GM19455 (cell line): ENCODE data around the gene SELENOV.

Experiments used
- ATAC-seq: cut with Tn5 transposase; IDR thresholded peaks from one replicate; pipeline ENCODE4 v1.9.1; 2021; ENCODE audit not compliant: unreplicated experiment

The SELENOV gene

DNA sequence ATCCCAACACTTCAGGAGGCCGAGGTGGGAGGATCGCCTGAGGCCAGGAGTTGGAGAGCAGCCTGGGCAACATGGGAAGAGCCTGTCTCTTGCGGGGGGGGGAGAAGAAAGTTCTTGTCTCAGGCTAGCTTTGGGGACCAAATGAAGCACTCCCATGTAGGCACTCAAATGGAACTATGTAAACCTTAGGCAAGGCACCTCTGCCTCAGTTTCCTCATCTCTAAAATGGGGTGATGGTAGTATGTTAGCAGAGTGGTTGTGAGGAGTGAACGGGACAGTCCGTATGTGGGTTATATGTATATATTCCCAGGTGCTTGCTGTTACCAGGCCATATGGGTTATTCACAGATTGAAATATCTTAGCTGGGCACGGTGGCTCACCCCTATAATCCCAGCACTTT lies 22.7 kb upstream of the SELENOV start:
- ATAC-seq, result no peak

- ATAC-seq, result no peak
Measured at GRCh38 chr19:39492788-39493187, 22.2 kb upstream of the SELENOV start.

GRCh38 chr19:39494661-39495060 lies 20.3 kb upstream of the SELENOV start:
- no peak for ATAC-seq

DNA sequence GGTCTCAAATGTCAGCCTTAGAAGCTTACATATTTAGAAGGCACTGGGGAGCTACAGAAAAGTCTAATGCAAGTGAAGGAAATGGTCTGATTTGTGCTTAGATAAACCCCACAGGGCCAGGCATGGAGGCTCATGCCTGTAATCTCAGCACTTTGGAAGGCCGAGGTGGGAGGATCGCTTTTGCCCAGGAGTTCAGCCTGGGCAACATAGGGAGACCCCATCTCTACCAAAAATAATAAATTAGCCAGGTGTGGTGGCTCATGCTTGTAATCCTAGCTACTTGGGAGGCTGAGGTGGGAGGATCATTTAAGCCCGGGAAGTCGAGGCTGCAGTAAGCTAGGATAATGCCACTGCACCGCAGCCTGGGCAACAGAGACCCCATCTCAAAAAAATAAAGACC lies 18.9 kb upstream of the SELENOV start:
- ATAC-seq, result no peak

DNA sequence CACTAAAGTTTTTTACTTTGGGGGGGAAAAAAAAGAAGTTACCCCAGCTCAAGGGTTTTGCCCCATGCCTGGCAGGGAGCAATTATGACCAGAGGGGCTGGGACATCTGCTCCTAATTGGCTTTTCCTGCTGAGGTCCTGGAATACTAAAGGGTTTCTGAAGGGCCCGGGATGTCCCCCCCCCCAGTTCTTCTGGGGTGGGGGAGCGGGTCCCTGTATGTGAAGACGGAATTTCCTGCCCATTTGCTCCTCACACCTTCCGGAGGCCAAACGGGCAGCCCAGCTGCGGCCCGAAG lies 17.3 kb upstream of the SELENOV start:
- no peak for ATAC-seq

DNA sequence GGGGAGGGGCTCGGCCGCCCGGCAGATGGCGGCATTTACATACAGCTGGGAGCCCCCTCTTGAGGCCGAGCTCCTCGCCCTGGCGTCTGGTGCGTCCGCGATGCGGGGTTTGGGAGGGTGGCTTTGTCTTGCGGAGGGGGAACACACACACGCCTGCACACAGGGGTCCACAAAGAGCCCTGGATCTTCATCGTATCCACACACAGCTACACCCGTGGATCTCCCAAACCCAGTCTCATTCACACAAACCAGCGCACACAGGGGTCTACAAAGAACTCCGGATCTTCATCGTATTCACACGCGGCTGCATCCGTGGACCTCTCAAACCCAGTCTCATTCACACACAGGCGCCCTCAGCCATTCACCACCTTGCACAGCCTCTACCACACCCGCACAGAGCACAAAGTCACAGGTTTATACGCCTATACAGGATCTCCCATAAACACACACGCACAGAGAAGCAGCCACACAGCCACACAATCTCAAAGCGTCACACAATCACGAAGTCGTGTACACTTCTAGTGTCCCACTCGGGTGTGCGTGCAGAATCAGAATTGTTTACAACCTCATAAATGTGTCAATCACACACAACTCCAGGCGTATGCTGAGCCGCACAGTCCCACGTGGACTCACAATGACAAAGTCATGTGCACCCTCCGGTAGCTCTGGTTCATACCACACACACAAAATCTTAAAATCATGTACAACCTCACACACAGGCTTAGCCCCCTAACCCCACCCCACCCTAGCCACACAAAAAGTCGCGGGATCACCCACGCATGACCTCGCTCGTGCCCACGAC lies 16.7 kb upstream of the SELENOV start:
- no peak for ATAC-seq

DNA sequence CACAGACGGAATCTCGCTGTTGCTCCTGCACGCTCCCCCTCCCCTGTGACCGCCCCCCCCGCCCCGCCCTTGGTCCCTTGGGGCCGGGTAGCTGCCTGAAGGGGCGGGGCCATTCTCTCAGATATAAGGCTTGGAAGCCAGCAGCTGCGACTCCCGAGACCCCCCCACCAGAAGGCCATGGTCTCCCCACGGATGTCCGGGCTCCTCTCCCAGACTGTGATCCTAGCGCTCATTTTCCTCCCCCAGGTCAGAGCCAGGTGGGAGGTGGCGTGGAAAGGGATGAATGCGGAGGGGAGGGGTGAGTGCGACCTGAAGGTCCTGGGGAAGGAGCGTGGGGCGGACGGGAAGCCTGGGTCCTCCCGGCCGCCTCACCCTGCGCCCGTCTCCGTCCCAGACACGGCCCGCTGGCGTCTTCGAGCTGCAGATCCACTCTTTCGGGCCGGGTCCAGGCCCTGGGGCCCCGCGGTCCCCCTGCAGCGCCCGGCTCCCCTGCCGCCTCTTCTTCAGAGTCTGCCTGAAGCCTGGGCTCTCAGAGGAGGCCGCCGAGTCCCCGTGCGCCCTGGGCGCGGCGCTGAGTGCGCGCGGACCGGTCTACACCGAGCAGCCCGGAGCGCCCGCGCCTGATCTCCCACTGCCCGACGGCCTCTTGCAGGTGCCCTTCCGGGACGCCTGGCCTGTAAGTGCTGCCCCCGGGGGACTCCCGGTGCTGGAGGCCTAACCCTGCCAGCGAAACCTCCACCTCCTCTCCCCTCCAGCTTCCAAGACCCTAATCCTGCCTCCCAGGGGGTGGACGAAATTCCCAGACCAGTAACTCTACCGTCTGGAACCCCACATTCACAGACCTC lies 15.9 kb upstream of the SELENOV start, which contains the start of gene DLL3:
Gene DLL3 (plus strand): TSS at position 150 of the 845 bp plus-strand sequence. CDS start 28 bp downstream, at position 178.
- no peak for ATAC-seq

DNA sequence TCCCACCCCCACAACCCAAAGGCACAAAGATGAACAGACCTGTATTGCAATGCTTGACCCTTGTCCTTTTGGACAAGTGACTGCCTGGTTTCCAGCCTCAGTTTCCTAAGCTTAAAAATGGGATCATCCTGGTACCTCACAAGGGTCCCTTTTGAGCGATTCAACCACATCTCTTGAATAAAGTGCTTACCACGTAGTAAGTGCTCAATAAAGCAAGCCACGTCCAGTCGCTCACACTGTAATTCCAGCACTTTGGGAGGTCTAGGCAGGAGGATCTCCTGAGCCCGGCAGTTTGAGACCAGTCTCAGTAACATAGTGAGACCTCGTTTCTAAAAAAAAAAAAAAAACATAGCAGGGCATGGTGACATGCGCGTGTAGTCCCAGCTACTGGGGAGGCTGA lies 15.0 kb upstream of the SELENOV start:
- no peak for ATAC-seq

GRCh38 chr19:39500543-39500942 lies 14.4 kb upstream of the SELENOV start:
- ATAC-seq, result no peak

GRCh38 chr19:39501340-39501739 lies 13.6 kb upstream of the SELENOV start:
- no peak for ATAC-seq

DNA sequence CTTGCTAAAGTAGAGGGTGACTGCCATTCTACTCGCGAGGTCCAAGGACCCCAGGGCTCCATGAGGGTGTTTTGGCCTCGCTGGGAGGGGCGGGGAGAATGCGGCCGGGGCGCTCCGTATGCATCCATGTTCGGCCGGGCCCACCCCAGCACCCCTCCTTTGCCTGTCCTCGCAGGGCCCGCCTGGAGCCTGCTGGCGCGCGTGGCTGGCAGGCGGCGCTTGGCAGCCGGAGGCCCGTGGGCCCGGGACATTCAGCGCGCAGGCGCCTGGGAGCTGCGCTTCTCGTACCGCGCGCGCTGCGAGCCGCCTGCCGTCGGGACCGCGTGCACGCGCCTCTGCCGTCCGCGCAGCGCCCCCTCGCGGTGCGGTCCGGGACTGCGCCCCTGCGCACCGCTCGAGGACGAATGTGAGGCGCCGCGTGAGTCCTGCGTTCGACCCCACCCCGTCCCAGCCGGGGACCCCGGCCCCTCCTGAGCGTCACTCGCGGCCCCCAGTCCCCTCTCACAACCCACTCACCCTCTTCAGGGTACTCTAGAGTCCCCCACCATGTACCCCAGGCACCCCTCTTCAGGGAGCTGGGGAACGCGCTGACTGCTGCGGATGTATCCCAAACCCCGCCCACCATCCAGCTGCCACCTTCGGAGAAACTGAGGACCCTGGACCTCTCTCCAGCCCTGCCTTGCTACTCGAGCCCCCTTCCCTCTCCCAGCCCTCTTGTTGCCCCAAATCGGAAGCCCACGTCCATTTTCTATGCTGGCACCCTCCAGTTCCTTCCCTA lies 12.1 kb upstream of the SELENOV start:
- no peak for ATAC-seq

DNA sequence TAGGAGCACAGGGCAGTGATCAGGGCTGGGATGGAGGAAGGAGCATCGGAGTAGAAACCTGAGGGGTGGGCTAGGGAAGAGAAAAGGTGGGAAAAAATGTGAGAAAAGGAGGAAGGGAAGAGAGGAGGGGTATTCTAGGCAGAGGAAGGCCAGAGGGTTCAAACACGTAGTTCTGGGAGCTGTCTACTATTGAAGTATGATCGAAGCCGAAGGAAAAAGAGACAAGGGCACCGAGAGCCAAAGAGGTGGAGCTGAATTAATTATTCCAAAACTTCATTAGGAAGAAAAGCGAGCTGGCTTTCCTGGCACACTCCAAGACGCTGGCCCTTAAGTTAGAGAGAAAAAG lies 8.4 kb upstream of the SELENOV start:
- ATAC-seq, result no peak

DNA sequence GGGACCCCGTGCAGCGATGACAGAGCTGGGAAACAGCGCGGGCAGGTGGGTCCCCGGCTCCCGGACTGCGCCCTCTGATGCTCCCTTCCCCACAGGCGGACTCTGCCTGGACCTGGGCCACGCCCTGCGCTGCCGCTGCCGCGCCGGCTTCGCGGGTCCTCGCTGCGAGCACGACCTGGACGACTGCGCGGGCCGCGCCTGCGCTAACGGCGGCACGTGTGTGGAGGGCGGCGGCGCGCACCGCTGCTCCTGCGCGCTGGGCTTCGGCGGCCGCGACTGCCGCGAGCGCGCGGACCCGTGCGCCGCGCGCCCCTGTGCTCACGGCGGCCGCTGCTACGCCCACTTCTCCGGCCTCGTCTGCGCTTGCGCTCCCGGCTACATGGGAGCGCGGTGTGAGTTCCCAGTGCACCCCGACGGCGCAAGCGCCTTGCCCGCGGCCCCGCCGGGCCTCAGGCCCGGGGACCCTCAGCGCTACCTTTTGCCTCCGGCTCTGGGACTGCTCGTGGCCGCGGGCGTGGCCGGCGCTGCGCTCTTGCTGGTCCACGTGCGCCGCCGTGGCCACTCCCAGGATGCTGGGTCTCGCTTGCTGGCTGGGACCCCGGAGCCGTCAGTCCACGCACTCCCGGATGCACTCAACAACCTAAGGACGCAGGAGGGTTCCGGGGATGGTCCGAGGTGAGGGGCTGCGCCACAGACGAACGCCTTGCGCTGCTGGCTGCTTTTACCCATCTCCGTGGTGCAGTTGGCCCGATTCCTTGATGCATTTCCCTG lies 7.8 kb upstream of the SELENOV start:
- no peak for ATAC-seq

- no peak for ATAC-seq
Measured at GRCh38 chr19:39507715-39508364, 7.1 kb upstream of the SELENOV start.

GRCh38 chr19:39508629-39509028 lies 6.3 kb upstream of the SELENOV start:
- no peak for ATAC-seq

DNA sequence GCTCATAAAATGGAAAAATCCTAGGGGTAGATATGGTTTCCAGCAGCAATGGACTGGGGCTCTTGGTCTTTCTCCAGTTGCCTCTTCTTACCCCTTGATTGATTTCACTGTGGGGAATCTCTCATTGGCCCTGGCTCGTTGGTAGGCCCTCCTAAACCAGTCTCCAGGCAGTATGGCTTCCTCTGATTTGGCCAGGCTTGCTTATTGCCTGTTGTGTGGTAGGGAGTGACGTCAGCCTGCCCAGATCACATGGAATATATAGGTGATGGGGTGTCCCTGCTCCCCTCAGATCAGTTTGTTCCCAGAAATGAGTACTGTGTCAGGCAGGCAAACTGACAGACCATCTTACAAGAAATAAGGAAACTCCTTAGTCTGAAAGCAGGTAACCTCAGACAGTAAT lies 5.7 kb upstream of the SELENOV start:
- ATAC-seq, result no peak

GRCh38 chr19:39512988-39513387 lies 2.0 kb upstream of the SELENOV start:
- no peak for ATAC-seq

DNA sequence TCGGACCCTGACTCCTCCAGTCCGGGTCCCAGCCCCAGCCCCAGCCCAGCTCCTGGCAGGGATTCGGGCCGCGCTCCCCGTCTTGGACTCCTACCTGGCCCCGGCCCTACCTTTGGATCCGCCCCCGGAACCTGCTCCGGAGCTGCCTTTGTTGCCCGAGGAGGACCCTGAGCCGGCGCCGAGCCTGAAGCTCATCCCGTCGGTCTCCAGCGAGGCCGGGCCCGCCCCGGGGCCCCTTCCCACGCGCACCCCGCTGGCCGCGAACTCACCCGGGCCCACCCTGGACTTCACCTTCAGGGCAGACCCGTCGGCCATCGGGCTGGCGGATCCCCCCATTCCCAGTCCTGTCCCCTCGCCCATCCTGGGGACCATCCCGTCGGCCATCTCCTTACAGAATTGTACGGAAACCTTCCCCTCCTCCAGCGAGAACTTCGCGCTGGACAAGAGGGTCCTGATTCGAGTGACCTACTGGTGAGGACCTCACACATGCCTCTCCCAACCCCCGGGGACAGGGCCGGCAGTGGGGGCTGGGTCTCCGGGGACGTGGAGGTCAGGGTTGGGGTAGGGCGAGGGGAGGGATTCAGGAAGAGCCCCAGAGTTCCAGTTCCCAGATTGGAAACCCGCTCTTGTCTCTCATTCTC lies 732 bp downstream of the SELENOV start:
- ATAC-seq, result no peak

DNA sequence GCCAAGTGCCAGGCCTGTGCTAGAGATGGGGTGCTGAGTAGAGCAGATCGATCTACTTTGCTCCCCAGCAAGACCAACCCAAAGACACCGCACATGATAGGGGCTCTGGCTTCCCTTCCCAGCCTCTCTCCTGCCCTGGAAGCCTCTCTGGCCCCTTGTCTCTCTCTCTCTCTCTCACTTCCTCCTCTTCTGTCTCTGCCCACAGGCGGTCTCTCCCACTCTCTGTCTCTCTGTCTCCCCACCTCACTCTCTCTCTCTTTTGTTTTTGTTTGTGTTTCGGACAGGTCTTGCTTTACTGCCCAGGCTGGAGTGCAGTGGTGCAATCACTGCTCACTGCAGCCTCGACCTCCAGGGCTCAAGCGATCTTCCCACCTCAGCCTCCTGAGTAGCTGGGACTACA lies 1.3 kb downstream of the SELENOV start:
- ATAC-seq, result no peak

- ATAC-seq, result no peak
Measured at GRCh38 chr19:39517432-39517831, 2.5 kb downstream of the SELENOV start.
